HG03565 (cell line): Measurements from ENCODE around the gene PTPN20.

Experiments used
- ATAC-seq: cut with Tn5 transposase; IDR thresholded peaks from one replicate; pipeline ENCODE4 v1.9.1; 2021; ENCODE audit warnings: mild to moderate bottlenecking, moderate library complexity; ENCODE audit not compliant: unreplicated experiment

Gene PTPN20

GRCh38 chr10:47046321-47047126, 135.3 kb downstream of the PTPN20 start:
- ATAC-seq: no peak

GRCh38 chr10:47047127-47047504, 135.9 kb downstream of the PTPN20 start:
- no peak for ATAC-seq

- no peak for ATAC-seq
Measured at GRCh38 chr10:47047577-47048525, 136.6 kb downstream of the PTPN20 start.

GRCh38 chr10:47048526-47048905, 137.3 kb downstream of the PTPN20 start:
- ATAC-seq: no peak

GRCh38 chr10:47049056-47049851, 138.0 kb downstream of the PTPN20 start:
- no peak for ATAC-seq

- no peak for ATAC-seq
Measured at GRCh38 chr10:47049906-47050305, 138.7 kb downstream of the PTPN20 start.

GRCh38 chr10:47050618-47051455, 139.6 kb downstream of the PTPN20 start:
- ATAC-seq: no peak

GRCh38 chr10:47051741-47052238, 140.6 kb downstream of the PTPN20 start:
- no peak for ATAC-seq
